Esophagus (tissue), 2 donors: ENCODE data around the gene GRIA4. TPM values are rescaled to one million over a fixed set of nuclear protein-coding genes. Genes with fewer than 3 reads are reported as not detected.

ENCODE experiments used
- H3K27ac ChIP-seq, 2 donors: one replicate each; pipeline ENCODE4 v1.5.1; 2013; ENCODE audit warnings: low read depth in 2 of 2, mild to moderate bottlenecking in 2 of 2, inconsistent platforms in 1 of 2, low read length in 1 of 2, moderate library complexity in 1 of 2
- H3K27me3 ChIP-seq, 2 donors: one replicate each; pipeline ENCODE4 v1.6.1; 2013; ENCODE audit warnings: low read length in 2 of 2, control low read depth in 1 of 2, mild to moderate bottlenecking in 1 of 2; ENCODE audit not compliant: insufficient read depth in 2 of 2, control insufficient read depth in 1 of 2
- H3K36me3 ChIP-seq, 2 donors: one replicate each; pipeline ENCODE4 v1.6.1; 2013; ENCODE audit warnings: low read length in 1 of 2; ENCODE audit not compliant: control insufficient read depth in 2 of 2, insufficient read depth in 2 of 2
- H3K4me1 ChIP-seq, 2 donors: one replicate each; pipeline ENCODE4 v1.6.1; 2013; ENCODE audit warnings: low read length in 1 of 2; ENCODE audit not compliant: control insufficient read depth in 2 of 2, insufficient read depth in 2 of 2
- H3K4me3 ChIP-seq, 2 donors: one replicate each; pipeline ENCODE4 v1.5.1; 2013; ENCODE audit warnings: low read length in 2 of 2, mild to moderate bottlenecking in 2 of 2, low read depth in 1 of 2, moderate library complexity in 1 of 2
- H3K9me3 ChIP-seq, 2 donors: one replicate each; pipeline ENCODE4 v1.6.1; 2013; ENCODE audit warnings: mild to moderate bottlenecking in 2 of 2, low read depth in 1 of 2, low read length in 1 of 2, moderate library complexity in 1 of 2; ENCODE audit not compliant: control insufficient read depth in 2 of 2, insufficient read depth in 1 of 2
- WGBS, 2 donors: extraction: QIAGEN DNeasy Blood & Tissue Kit; methylation state at CpG; one replicate each; pipeline ENCODE4 v1.1.7; 2013; 5-methylcytosine and 5-hydroxymethylcytosine counted together
- polyA plus RNA-seq, 2 donors: library from polyadenylated mRNA; stranded (reverse); fragments of 200-250 nt; gene quantifications; one replicate each; pipeline ENCODE4 v1.2.3, GENCODE V29; 2013
- donor health status: healthy with polysubstance abuse.
- donor health status: Bipolar disorder and iron deficiency.

GRIA4 gene
- polyA plus RNA-seq, 2 donors = not detected

DNA sequence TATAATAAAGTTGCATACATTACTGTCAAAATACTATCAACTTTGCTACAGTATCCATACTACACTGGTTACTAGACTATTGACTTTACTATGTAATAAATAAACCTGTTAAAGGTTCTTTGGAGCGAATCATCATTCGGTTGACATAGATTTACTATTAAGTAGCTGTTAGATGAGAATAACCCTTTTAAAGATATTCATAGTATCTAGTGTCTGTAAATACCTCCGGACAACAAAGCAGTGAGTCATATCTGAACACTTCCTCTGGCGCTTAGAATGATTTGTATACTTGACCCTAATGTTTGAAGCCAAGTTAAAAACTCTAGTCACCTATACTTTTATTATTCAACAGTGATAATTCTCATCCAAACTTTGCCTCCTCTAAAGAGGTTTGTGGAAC lies 327.5 kb downstream of the GRIA4 start:
- H3K27ac ChIP-seq = no peak overlapping the region
- WGBS, 2 donors = 41 to 55% methylated on average over 4 of the region's 4 CpGs
- H3K9me3 ChIP-seq = no peaks in the 10 kb centered on the region
- no peaks in the 10 kb centered on the region for H3K27me3 ChIP-seq
- no peak overlapping the region for H3K4me3 ChIP-seq
- no peaks in the 10 kb centered on the region for H3K4me1 ChIP-seq
- no peaks in the 10 kb centered on the region for H3K36me3 ChIP-seq

DNA sequence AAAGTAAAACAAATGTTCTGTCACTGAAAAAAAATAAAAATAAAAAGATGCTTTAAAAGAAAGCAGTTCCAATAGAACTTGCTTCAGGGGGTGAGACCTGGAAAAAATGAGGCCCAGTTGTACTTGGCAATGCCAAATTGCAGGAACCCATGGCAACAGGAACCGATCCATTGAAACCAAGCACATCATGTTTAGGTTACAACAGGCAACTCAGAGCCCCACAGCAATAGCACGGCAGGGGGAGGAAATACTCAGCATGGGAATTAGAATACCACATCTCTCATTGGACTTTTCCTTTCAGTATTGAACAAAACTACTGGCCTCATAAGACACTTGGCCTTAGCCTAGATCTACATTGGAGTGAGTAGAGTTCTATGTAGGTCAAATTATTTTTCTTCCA lies 327.9 kb downstream of the GRIA4 start:
- no peaks in the 10 kb centered on the region for H3K36me3 ChIP-seq
- H3K4me3 ChIP-seq = no peak overlapping the region
- no peak overlapping the region for H3K27ac ChIP-seq
- no peaks in the 10 kb centered on the region for H3K27me3 ChIP-seq
- H3K9me3 ChIP-seq = no peaks in the 10 kb centered on the region
- WGBS, 2 donors = 31 to 48% methylated on average over 2 of the region's 2 CpGs
- no peaks in the 10 kb centered on the region for H3K4me1 ChIP-seq

DNA sequence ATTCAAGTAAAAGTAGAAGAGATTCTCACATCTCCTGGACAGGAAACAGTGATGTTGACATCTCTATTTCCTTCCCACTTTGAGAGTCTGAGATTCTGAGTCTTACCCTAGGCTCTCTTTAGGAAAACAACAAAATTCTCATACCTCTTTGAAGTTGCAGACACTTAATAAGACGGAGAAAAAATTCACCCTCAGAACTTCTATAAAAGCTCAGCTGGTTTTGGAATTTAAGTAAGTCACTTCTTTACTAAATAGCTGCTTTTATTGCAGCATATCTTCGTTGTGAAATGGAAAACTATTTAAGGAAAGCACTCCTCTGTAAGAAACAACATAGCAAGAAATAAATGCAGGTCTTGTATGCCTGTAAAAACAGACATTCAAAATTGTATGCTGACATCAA lies 333.0 kb downstream of the GRIA4 start:
- H3K27ac ChIP-seq = no peak overlapping the region
- H3K36me3 ChIP-seq = no peaks in the 10 kb centered on the region
- no peaks in the 10 kb centered on the region for H3K27me3 ChIP-seq
- H3K9me3 ChIP-seq = no peaks in the 10 kb centered on the region
- WGBS, 2 donors = 55 to 67% methylated on average over 2 of the region's 2 CpGs
- no peaks in the 10 kb centered on the region for H3K4me1 ChIP-seq
- H3K4me3 ChIP-seq = no peak overlapping the region

DNA sequence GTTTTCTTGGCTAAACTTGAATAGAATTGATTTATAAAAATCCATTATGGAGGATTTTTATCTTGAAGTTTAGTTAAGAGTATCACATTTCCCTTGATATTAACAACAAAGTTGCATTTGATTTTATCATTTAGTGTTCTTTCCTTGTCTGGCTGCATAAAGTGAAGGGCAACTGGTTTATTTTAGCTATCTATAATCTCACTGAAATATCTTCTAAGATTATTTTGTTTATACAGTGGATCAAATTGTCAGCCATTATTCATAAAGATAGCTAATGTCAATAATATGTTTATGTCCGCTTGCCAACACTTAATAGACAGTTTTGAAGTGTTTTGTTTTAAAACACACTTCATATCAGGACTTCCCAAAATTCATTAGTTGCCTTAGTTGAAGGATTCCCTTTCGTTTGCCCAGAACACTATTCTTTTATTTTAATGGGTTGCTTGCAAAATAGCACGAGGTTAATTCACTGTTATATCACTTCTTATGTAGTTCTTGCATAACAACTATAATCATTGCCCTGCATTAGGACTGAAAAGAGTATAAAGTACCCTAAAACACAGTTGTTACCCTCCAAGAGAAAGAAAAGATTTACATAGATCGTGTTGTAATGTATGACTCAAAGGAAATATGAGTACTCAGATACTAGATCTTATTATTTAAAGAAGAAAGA lies 339.2 kb downstream of the GRIA4 start:
- 31 to 37% methylated on average over 4 of the region's 4 CpGs for WGBS, 2 donors
- no peaks in the 10 kb centered on the region for H3K9me3 ChIP-seq
- no peak overlapping the region for H3K27ac ChIP-seq
- no peaks in the 10 kb centered on the region for H3K27me3 ChIP-seq
- H3K4me3 ChIP-seq = no peak overlapping the region
- H3K36me3 ChIP-seq = no peaks in the 10 kb centered on the region
- H3K4me1 ChIP-seq = no peaks in the 10 kb centered on the region

DNA sequence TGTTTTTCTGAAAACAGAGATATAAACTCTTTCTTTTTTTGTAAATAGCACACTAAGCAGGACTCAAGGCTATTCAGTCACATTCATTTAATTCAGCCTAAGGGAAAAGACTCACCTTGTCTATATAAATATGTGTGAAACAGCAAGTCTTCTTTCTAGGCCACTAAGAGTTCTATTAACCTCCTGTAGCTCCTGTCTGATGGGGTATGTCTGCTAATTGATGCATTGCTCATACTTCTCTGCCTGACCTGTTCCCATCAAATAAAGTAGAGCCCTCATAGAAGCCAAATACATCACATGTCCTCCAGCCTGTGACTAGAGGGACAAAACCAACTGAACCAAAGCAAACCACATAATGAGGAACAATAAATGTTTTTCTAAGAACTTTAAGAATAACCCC lies 344.0 kb downstream of the GRIA4 start:
- Histone ChIP-seq H3K27me3 (no peaks in the 10 kb centered on the region), H3K36me3 (no peaks in the 10 kb centered on the region), H3K9me3 (no peaks in the 10 kb centered on the region), H3K4me3 (no peak overlapping the region), H3K27ac (no peak overlapping the region), H3K4me1 (no peaks in the 10 kb centered on the region)

DNA sequence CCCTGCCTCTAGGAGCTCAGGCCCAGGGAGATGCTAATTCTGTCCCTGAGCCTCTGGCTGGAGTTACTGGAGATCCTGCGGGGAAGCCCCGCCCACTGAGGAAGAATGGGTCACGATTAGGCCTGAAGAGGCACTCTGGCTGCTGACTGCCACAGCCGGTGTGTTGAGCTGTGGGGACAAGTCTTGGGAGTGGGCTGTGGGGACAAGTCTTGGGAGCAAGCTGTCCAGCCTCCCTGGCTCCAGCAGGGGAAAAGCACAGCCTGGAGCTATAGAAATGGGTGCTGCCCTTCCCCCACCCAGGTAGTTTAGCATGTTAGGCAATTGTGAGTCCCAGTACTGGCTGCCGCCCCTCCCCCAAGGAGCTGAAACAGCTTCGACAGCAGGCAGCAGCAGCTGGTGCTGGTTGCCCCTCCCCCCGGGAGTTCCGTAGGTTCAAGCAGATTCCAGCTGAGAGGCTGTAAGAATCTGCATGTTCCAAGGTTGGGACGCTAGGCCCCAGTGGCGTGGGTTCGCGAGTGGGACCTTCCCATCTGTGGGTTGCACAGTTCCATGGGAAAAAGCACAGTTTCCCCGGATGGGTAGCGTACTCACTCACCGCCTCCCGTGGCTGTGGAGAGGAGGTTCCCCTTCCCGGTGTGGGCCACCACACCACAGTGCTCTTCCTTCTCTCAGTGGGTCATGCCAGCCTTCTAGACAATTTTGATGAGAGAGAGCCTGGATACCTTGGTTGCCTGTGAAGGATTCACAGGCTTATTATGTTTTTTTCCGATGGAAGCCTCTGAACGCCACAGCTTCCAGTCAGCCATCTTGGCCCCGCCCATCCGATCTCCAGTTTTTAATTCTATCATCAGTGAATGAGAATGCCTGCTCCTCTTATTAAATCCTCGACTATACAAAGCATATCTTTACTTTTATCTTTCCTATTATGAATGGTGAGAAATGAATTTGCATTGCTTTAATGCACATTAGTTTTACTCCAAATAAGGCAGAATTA lies 350.7 kb downstream of the GRIA4 start:
- no peaks in the 10 kb centered on the region for H3K4me1 ChIP-seq
- no peaks in the 10 kb centered on the region for H3K36me3 ChIP-seq
- peaks cover 0 to 6% of the 10 kb centered on the region in 2 donors for H3K9me3 ChIP-seq
- no peak overlapping the region for H3K4me3 ChIP-seq
- H3K27ac ChIP-seq = no peak overlapping the region
- no peaks in the 10 kb centered on the region for H3K27me3 ChIP-seq
- 83 to 87% methylated on average over 22 of the region's 22 CpGs for WGBS, 2 donors

DNA sequence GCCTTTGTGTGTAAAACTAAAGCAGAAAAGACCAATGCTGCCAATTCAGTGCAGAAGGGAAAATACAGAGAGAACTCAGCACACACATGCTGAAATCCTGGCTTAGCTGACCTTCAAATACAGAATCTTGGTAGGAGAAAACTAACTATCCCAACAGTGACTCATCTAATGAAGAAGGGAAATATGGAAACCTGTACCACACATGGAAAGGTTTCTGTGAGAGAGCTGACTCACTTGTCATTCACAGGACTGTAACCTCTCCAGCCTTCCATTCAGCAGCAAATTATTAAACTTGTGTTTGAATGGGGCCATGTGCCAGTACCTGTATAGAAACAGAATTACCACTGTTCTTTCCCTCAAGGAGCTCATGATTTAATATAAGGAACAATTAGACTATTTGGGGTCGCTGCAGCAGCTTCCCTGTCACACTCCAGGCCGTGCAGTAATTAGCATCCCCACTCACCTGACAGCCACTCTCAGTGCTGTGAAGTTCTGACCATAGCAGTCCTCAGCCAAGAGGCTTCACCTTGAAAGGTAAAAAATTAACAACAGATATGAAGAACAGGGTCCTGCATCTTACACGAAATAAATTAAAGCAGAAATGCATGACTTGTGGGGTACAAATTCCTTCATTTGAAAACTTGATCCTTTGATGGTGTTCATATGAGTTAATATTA lies 358.3 kb downstream of the GRIA4 start:
- Histone ChIP-seq H3K27ac (no peak overlapping the region), H3K4me3 (no peak overlapping the region), H3K9me3 (no peaks in the 10 kb centered on the region), H3K4me1 (no peaks in the 10 kb centered on the region), H3K36me3 (no peaks in the 10 kb centered on the region), H3K27me3 (no peaks in the 10 kb centered on the region)
- WGBS, 2 donors = 81 to 84% methylated on average over 3 of the region's 3 CpGs

DNA sequence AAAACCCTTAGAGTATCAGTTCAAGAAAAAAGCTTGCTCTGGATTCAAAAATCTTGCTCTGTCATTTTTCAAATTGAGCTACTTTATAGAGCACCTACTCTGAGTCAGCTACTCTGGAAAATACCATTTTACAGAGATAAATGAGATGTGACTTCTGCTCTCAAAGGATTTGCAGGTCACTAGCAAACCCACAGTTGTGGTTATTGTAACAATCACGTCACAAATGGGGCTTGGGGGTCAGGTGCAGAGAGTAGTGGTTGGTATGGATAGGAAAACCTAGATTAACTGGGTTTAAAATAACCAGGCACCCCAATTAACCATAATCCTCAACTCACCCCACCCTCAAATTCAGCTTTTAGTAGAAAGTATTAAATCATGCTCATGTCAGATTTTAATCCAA lies 359.9 kb downstream of the GRIA4 start:
- Histone ChIP-seq H3K4me1 (no peaks in the 10 kb centered on the region), H3K36me3 (no peaks in the 10 kb centered on the region), H3K27ac (no peak overlapping the region), H3K27me3 (no peaks in the 10 kb centered on the region), H3K9me3 (no peaks in the 10 kb centered on the region), H3K4me3 (no peak overlapping the region)
- WGBS, 2 donors = 52 to 63% methylated on average over 1 of the region's 1 CpG

DNA sequence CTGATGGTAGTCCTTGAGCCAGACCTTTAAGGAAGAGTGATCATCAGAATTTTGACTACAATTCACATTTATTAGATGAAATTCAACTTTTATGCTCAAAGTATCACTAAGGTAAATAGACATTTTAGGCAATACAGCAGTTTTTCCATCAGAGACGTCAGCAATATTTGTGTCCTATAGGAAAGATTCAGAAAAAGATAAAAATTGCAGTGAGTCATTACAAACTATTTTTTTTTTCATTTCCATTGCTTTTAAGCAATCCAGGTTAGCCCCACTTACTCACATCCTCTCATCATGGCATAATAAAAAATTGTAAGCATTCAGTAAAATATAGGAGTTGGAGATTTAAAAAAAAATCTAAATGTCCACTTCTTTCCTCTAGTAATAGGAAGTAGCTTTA lies 365.3 kb downstream of the GRIA4 start:
- no peaks in the 10 kb centered on the region for H3K9me3 ChIP-seq
- H3K27me3 ChIP-seq = no peaks in the 10 kb centered on the region
- no peak overlapping the region for H3K4me3 ChIP-seq
- H3K36me3 ChIP-seq = no peaks in the 10 kb centered on the region
- no peaks in the 10 kb centered on the region for H3K4me1 ChIP-seq
- H3K27ac ChIP-seq = no peak overlapping the region
- 66 to 81% methylated on average over 1 of the region's 1 CpG for WGBS, 2 donors
